Measurements from ENCODE around the gene GLIS1.
"Not testable (repeated sequence)": the region's sequence is repeated elsewhere in the genome, so short reads cannot be mapped to it uniquely, and the experiment has no call there.

GLIS1 gene

GRCh38 chr1:53739109-53739681 is at the start of gene GLIS1:
Gene GLIS1 (minus strand): TSS chr1:53739164. CDS start chr1:53738064, 1,100 bp downstream.
- peak; percentile 16 for DNase-seq (ENCODE audit: low read depth)

GRCh38 chr1:53787655-53788054 is 48.7 kb upstream of the GLIS1 start:
- no peak for DNase-seq (ENCODE audit: low read depth)

GRCh38 chr1:53783056-53783455 is 44.1 kb upstream of the GLIS1 start:
- DNase-seq (ENCODE audit: low read depth) = no peak

DNA sequence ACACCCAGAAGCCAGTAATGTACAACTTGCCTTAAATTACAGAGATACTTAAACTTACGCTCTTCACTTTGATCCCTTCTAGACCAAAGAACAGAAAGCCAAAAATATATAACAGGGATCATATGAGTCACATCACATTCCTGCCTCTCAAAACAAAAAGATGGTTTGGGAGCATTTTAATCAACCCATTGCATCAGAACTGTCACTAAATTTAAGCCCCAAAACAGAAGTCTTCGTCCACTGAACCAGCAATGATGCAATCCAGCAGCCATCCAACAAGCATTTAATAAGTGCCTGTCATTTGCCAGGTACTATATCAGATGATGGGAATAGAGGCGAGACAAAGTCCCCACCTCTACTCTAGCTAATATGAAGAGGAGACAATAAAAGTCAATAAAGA is 42.7 kb upstream of the GLIS1 start:
- DNase-seq (ENCODE audit: low read depth) = no peak

DNA sequence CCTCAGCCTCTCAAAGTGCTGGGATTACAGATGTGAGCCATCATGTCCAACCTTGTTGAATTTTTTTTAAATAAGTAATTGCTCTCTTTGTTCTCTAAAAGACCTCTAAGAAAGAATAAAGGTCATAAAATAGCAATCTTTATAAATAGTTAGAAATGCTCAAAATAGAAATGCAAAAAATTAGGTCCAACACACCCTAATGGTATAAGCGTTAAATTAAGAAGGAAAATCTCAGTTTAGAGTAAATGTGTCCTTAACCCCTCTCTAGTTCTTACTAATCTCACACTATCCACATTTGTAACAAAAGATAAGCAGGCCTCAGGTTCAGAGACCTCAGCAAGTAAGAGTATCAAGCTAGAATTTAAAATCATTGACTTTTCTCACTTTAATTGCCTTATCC is 38.3 kb upstream of the GLIS1 start:
- DNase-seq (ENCODE audit: low read depth) = no peak

GRCh38 chr1:53771648-53772047 is 32.7 kb upstream of the GLIS1 start:
- no peak for DNase-seq (ENCODE audit: low read depth)

- DNase-seq (ENCODE audit: low read depth) = no peak
Measured at GRCh38 chr1:53769780-53770179, 30.8 kb upstream of the GLIS1 start.

GRCh38 chr1:53769184-53769583 is 30.2 kb upstream of the GLIS1 start:
- DNase-seq (ENCODE audit: low read depth) = no peak

- DNase-seq (ENCODE audit: low read depth) = no peak
Measured at GRCh38 chr1:53766831-53767405, 28.0 kb upstream of the GLIS1 start.

DNA sequence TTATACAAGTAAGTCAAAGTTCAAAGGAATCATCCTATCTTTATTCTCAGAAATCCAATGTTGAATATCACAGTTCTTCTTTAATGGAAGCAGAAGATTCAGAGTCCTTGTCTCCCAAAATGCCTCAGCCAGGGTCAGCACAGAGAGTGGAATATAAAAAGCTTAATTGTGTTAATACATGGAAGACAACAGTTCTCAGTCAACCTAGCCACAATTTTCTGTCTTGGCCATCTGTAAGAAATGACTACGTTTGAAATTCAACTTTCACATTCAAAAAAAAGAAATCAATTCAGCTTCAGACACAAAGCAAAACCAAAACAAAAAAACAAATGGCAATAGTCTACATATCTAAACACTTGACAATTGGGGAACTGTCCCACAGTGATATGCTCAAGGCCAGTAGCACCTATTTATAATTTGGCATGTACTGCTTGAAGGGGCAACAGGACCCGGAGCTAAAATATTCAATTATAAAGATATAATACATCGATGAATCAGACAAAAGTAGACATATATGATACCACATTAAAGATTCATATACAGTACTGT is 27.3 kb upstream of the GLIS1 start:
- no peak for DNase-seq (ENCODE audit: low read depth)

- DNase-seq (ENCODE audit: low read depth) = no peak
Measured at GRCh38 chr1:53765657-53766056, 26.7 kb upstream of the GLIS1 start.

GRCh38 chr1:53763911-53764310 is 24.9 kb upstream of the GLIS1 start:
- no peak for DNase-seq (ENCODE audit: low read depth)

- DNase-seq (ENCODE audit: low read depth) = no peak
Measured at GRCh38 chr1:53763461-53763860, 24.5 kb upstream of the GLIS1 start.

DNA sequence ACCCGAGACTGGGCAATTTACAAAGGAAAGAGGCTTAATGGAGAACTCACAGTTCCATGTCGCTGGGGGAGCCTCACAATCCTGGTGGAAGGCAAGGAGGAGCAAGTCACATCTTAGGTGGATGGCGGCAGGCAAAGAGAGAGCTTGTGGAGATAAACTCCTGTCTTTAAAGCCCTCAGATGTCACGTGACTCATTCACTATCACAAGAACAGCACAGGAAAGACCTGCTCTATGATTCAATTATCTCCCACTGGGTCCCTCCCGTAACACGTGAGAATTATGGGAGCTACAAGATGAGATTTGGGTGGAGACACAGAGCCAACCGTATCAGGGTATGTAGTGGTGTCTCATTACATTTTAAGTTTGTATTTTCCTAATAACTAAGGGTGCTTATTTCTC is 21.5 kb upstream of the GLIS1 start:
- DNase-seq (ENCODE audit: low read depth) = not testable (repeated sequence)

DNA sequence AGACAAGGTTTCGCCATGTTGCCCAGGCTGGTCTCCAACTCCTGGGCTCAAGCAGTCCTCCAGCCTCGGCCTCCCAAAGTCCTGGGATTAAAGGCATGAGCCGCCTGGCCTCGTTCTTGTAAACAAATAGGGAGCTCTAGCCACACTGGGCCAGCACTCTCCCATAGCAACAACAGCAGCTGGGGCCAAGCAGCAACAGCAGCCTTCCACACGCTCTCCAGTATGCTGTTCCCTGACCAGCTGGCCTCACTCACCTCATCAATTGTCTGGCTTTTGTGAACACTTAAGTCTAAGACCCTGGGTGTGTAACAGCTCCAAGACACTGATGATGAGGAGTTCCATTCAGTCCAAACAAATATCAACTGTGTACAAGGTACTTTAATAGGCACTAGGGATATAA is 16.9 kb upstream of the GLIS1 start:
- no peak for DNase-seq (ENCODE audit: low read depth)

DNA sequence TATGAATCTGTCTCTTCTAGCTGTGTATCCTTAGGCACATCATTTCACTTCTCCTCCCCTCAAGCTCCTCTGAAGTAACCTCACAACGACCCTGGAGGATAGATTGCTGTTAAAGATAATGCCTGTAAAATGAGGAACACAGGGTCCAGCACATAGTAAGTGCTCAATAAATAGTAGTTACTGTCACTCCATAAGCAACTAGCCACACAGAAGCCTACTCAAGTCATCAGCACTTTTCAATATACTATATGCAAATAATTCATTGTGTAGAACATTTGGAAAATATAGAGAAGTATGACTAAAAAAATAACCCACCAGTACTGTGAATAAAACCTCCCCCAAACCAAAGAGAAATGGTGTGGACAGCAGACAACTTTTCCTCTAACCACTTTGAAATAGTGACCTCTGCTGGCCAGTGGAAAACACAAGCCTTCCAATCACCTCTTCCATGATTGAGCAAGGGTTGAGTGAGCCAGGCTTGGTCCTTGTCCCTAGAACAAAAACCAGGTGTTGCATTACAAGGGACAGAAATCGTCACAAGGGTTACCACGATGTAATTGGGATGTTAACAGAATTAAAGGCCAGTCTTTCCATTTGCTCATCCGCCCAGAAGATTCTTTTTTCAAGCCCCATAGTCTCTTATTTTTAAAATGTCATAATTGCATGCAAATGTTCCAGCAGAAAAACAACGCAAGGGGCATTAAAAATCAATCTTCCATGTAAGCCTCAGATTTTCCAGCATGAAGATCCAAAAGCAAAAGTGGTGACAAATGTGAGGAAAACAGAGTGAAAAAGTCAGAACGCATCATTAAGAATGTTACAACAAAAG is 15.7 kb upstream of the GLIS1 start:
- DNase-seq (ENCODE audit: low read depth) = no peak

DNA sequence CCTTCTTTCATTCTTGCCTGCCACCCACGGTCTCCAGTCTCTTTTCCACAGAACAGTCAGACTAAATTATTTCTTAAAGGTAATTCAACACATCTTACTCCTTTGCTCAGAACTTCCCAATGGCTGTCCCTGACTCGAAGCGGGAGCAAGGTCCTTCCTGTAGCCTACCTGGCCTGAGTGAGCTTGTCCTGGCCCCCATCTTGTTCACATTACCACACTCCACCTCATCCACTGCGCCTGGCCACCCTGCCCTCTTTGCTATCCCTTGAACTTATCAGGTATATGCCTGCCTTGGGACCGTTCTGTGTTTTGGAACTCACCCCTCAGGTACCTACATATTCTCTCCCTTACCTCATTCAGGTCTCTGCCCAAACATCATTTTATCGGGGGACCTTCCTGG is 13.3 kb upstream of the GLIS1 start:
- no peak for DNase-seq (ENCODE audit: low read depth)

DNA sequence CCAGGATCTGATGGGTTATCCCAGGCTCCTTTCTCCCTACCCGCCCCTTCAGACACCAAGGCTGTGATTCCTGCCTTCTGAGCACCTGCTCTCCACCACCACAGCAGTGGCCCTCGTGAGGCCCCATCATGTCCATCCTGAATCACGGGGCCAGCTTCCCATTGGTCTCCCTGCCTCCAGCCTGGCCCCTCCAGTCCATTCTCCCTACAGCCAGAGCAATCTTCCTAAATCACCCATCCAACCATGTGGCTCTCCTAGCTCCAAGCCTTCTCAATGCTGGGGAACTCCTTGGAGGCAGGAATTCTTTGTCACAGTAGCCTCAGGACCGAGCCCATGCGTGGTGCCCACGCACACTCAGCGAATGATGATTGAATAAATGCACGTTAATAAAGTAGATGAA is 8.9 kb upstream of the GLIS1 start:
- no peak for DNase-seq (ENCODE audit: low read depth)

DNA sequence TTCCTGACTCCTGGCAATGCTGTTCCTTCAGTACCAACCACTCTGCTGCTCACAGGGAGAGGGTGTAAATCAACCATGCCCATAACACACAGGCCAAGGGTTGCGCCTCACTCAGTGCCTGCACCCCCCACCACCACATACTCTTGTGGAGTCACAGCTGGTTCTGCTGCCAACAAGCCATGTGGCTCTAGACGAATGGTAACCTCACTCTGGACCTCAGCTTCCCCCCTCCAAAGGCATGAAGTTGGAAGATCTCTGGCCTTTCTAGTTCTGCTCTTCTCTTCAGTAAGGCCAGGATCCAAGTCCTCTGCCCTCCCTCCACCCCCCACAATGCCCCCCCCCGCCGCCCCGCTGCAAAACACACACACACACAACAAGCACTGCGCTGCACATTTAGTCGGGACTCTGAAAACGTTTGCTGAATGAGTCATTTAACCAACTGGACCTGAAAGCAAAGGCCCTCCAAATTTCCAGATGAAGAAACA is 1.7 kb upstream of the GLIS1 start:
- no peak for DNase-seq (ENCODE audit: low read depth)

- no peak for DNase-seq (ENCODE audit: low read depth)
Measured at GRCh38 chr1:53738205-53739108, 507 bp downstream of the GLIS1 start.

- DNase-seq (ENCODE audit: low read depth) = no peak
Measured at GRCh38 chr1:53737648-53738204, 1.2 kb downstream of the GLIS1 start.

DNA sequence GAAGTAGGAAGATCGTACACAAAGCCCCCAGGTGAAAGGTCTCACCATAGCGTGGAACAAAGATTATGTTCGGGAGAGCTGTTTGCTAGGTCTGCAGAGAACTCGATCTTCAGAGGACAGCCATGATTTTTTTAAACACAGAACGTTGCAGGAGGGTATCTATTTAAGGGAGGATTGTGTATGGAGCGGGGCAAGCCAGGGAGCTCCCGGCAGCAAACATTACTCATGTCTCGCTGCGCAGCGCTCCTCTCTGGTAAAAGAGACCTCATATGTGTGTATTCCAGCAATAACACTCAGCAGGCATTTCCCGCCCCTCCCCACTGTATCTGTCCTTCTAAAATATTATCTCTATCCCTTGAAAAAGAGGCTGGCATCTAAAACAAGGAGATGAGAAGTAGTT is 2.7 kb downstream of the GLIS1 start:
- DNase-seq (ENCODE audit: low read depth) = no peak
